ENCODE data around the gene MGME1. TPM values are rescaled to one million over a fixed set of nuclear protein-coding genes. Genes with fewer than 3 reads are reported as not detected.

The MGME1 gene
- total and polyA plus RNA-seq, 2 of the 13 experiments (the other 11 are each of a cell fraction or from before 2014, with no cell fraction given): 36.7 to 66.6 TPM

- TF ChIP-seq ZHX1 (CRISPR knock-in tag; IDR thresholded peaks at IDR 0.05; ENCODE audit: low read depth) (no peak), ZNF33B (CRISPR knock-in tag; IDR thresholded peaks at IDR 0.05) (no peak), POLR2AphosphoS5 (IDR thresholded peaks at IDR 0.05; ENCODE audit: low read depth, low read length) (no peak), NFE2L1 (CRISPR knock-in tag; IDR thresholded peaks at IDR 0.05; ENCODE audit: borderline replicate concordance) (no peak; the same call in 1 of the 2 replicates), PHB2 (IDR thresholded peaks at IDR 0.05; ENCODE audit: partially characterized antibody) (no peak), CHD2 (IDR thresholded peaks at IDR 0.05; ENCODE audit: low read depth, low read length) (no peak), YY1 (IDR thresholded peaks at IDR 0.05; ENCODE audit: insufficient read depth, insufficient replicate concordance, low read depth, low read length) (no peak), TBX2 (CRISPR knock-in tag; IDR thresholded peaks at IDR 0.05; ENCODE audit: borderline replicate concordance) (no peak), ASH2L (IDR thresholded peaks at IDR 0.05; ENCODE audit: insufficient read length, low read depth, low read length) (no peak), NFRKB (IDR thresholded peaks at IDR 0.05) (no peak), KMT2A (CRISPR knock-in tag; IDR thresholded peaks at IDR 0.05) (no peak), ZNF281 (CRISPR knock-in tag; IDR thresholded peaks at IDR 0.05; ENCODE audit: borderline replicate concordance) (0 out of 2 replicates have a peak, but pooled peaks have one; percentile 31), STAT6 (CRISPR knock-in tag; IDR thresholded peaks at IDR 0.05; ENCODE audit: borderline replicate concordance) (no peak), ZNF678 (CRISPR knock-in tag; IDR thresholded peaks at IDR 0.05) (no peak), SCMH1 (CRISPR knock-in tag; IDR thresholded peaks at IDR 0.05; ENCODE audit: borderline replicate concordance) (no peak), NFIC (IDR thresholded peaks at IDR 0.05; ENCODE audit: low read length) (no peak), ZNF619 (CRISPR knock-in tag; IDR thresholded peaks at IDR 0.05) (no peak), SIX4 (CRISPR knock-in tag; IDR thresholded peaks at IDR 0.05) (no peak), ZNF75D (CRISPR knock-in tag; IDR thresholded peaks at IDR 0.05; ENCODE audit: borderline replicate concordance) (no peak), TFE3 (CRISPR knock-in tag; IDR thresholded peaks at IDR 0.05) (peak; percentile 85), RFX1 (IDR thresholded peaks at IDR 0.05) (no peak)
Observed at GRCh38 chr20:18001131-18001921, 32.5 kb downstream of the MGME1 start (continued).

Data from HepG2 (cell line).